Panc1 (cell line): Measurements from ENCODE around the gene EML1.

Experiments
- POLR2AphosphoS5 ChIP-seq: IDR thresholded peaks from 2 replicates; pipeline ENCODE4 v1.6.1; 2012; ENCODE audit warnings: mild to moderate bottlenecking, low read depth, low read length, moderate library complexity
- REST ChIP-seq, 2 experiments: IDR thresholded peaks; 2 replicates each; pipeline ENCODE4 v1.6.1; 2011 to 2012; ENCODE audit warnings: low read depth in 2 of 2, control low read depth in 1 of 2, low read length in 1 of 2, mild to moderate bottlenecking in 1 of 2, moderate library complexity in 1 of 2; ENCODE audit not compliant: insufficient read depth in 1 of 2
- SIN3A ChIP-seq: IDR thresholded peaks from 2 replicates; pipeline ENCODE4 v1.6.1; 2012; ENCODE audit warnings: low read depth, mild to moderate bottlenecking, low read length, moderate library complexity, borderline replicate concordance; ENCODE audit not compliant: insufficient read depth
- TCF7L2 ChIP-seq: IDR thresholded peaks from 2 replicates; pipeline ENCODE4 v1.6.1; 2011; ENCODE audit warnings: mild to moderate bottlenecking, low read depth, low read length, inconsistent platforms
- TF ChIP-seq, protein P1 (sequence below): fragments of 450-650 bp; IDR thresholded peaks from 2 replicates; pipeline ENCODE4 v1.5.1; 2017; ENCODE audit warnings: mild to moderate bottlenecking

DNA sequence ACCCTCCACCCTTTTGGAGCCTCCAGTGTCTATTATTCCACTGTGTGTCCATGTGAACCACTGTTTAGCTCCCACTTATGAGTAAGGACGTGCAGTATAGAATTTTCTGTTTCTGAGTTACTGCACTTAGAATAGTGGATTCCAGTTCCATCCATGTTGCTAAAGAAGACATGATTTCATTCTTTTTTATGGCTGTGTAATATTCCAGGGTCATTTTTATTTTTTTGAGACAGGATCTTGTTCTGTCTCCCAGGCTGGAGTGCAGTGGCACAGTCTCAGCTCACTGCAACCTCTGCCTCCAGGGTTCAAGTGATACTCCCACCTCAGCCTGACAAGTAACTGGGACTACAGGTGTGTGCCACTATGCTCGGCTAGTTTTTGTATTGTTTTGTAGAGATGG is 31.6 kb downstream of the EML1 start:
- TF ChIP-seq, protein P1, sequence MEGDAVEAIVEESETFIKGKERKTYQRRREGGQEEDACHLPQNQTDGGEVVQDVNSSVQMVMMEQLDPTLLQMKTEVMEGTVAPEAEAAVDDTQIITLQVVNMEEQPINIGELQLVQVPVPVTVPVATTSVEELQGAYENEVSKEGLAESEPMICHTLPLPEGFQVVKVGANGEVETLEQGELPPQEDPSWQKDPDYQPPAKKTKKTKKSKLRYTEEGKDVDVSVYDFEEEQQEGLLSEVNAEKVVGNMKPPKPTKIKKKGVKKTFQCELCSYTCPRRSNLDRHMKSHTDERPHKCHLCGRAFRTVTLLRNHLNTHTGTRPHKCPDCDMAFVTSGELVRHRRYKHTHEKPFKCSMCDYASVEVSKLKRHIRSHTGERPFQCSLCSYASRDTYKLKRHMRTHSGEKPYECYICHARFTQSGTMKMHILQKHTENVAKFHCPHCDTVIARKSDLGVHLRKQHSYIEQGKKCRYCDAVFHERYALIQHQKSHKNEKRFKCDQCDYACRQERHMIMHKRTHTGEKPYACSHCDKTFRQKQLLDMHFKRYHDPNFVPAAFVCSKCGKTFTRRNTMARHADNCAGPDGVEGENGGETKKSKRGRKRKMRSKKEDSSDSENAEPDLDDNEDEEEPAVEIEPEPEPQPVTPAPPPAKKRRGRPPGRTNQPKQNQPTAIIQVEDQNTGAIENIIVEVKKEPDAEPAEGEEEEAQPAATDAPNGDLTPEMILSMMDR, result no peak
- TF ChIP-seq POLR2AphosphoS5 (no peak), REST (IDR thresholded peaks at IDR 0.05; ENCODE audit: insufficient read depth in 1 of 2, low read depth in 2 of 2, low read length in 1 of 2) (no peak), SIN3A (no peak), TCF7L2 (no peak)
